Breast epithelium (tissue), 4 donors: ENCODE data around the gene CLCN1. TPM values are rescaled to one million over a fixed set of nuclear protein-coding genes. Genes with fewer than 3 reads are reported as not detected.

ENCODE experiments used
- DNase-seq, 2 donors: peaks; one replicate each; pipeline ENCODE4 v3.0.0-alpha.2; 2019; ENCODE audit warnings: low spot score in 2 of 2
- H3K27ac ChIP-seq, 2 donors: fragments of 200-600 bp; sonication (generic) in 1 of 2; one replicate each; pipeline ENCODE4 v1.5.1; 2016 to 2019; ENCODE audit warnings: mild to moderate bottlenecking in 1 of 2
- H3K27me3 ChIP-seq, 2 donors: fragments of 200-600 bp; sonication (generic) in 1 of 2; one replicate each; pipeline versions ENCODE4 v1.5.1 to v1.6.0; 2017 to 2019; ENCODE audit warnings: control low read depth in 1 of 2, mild to moderate bottlenecking in 1 of 2
- H3K36me3 ChIP-seq: fragments of 200-600 bp; one replicate; pipeline ENCODE4 v1.5.1; 2019
- H3K4me1 ChIP-seq, 2 donors: fragments of 200-600 bp; sonication (generic); one replicate each; pipeline ENCODE4 v1.5.1; 2016 to 2019; ENCODE audit warnings: control low read depth in 1 of 2
- H3K4me3 ChIP-seq, 3 donors: fragments of 200-600 bp; sonication (generic); 1 replicate in 2 of 3; 2 replicates in 1 of 3; pipeline ENCODE4 v1.5.1; 2016 to 2019; ENCODE audit warnings: mild to moderate bottlenecking in 3 of 3, moderate library complexity in 2 of 3
- H3K9me3 ChIP-seq, 2 donors: fragments of 200-600 bp; sonication (generic) in 1 of 2; one replicate each; pipeline ENCODE4 v1.5.1; 2016 to 2019; ENCODE audit warnings: control low read depth in 1 of 2
- CTCF ChIP-seq, 3 donors: fragments of 450-650 bp; IDR thresholded peaks; one replicate each; pipeline ENCODE4 v1.5.1; 2016 to 2017; ENCODE audit warnings: antibody characterized with exemption in 3 of 3, mild to moderate bottlenecking in 3 of 3, moderate library complexity in 3 of 3
- POLR2A ChIP-seq: fragments of 450-650 bp; IDR thresholded peaks from one replicate; pipeline ENCODE4 v1.6.1; 2016; ENCODE audit warnings: antibody characterized with exemption, mild to moderate bottlenecking, moderate library complexity
- POLR2AphosphoS5 ChIP-seq, 3 donors: sonication (generic); formaldehyde crosslinking; IDR thresholded peaks; one replicate each; pipeline ENCODE4 v1.6.1; 2017; ENCODE audit warnings: antibody characterized with exemption in 3 of 3
- intact Hi-C: fragments of 100-400 bp; cut with DNase I; formaldehyde crosslinking; loops from one replicate; pipeline ENCODE4 v1.15.1; 2023; ENCODE audit warnings: low total_unique reads
- total RNA-seq, 3 donors: library from RNA; depleted of rRNA; stranded (reverse); fragments of >200 nt; gene quantifications; one replicate each; pipeline ENCODE4 v1.1.0, GENCODE V29; 2016

CLCN1 gene
- total RNA-seq, 3 donors from 2014 or later, result 0.29 TPM; not detected in 2

GRCh38 chr7:143367972-143368371 lies 52.1 kb downstream of the CLCN1 start:
- peaks cover 0 to 8% of the 10 kb centered on the region in 2 donors for H3K27me3 ChIP-seq
- peak; percentile 66 to 79 for DNase-seq
- H3K4me1 ChIP-seq, result no peaks in the 10 kb centered on the region
- no peaks in the 10 kb centered on the region for H3K36me3 ChIP-seq
- H3K4me3 ChIP-seq, result no peak overlapping the region
- intact Hi-C loops, result no loop called here
- H3K9me3 ChIP-seq, result no peaks in the 10 kb centered on the region
- TF ChIP-seq CTCF (IDR thresholded peaks at IDR 0.05), result no peak
- TF ChIP-seq POLR2A, result no peak
- no peak for TF ChIP-seq POLR2AphosphoS5 (IDR thresholded peaks at IDR 0.05)
- H3K27ac ChIP-seq, result no peak overlapping the region

GRCh38 chr7:143368387-143368786 lies 52.5 kb downstream of the CLCN1 start:
- H3K27me3 ChIP-seq, result peaks cover 0 to 4% of the 10 kb centered on the region in 2 donors
- no peaks in the 10 kb centered on the region for H3K4me1 ChIP-seq
- H3K27ac ChIP-seq, result no peak overlapping the region
- H3K36me3 ChIP-seq, result no peaks in the 10 kb centered on the region
- intact Hi-C loops, result no loop called here
- TF ChIP-seq POLR2AphosphoS5 (IDR thresholded peaks at IDR 0.05) (no peak), CTCF (IDR thresholded peaks at IDR 0.05) (no peak), POLR2A (no peak)
- DNase-seq, result no peak
- no peaks in the 10 kb centered on the region for H3K9me3 ChIP-seq
- H3K4me3 ChIP-seq, result no peak overlapping the region

- intact Hi-C loops, result no loop called here
- no peaks in the 10 kb centered on the region for H3K9me3 ChIP-seq
- H3K36me3 ChIP-seq, result no peaks in the 10 kb centered on the region
- H3K27ac ChIP-seq, result no peak overlapping the region
- DNase-seq, result no peak
- H3K27me3 ChIP-seq, result no peaks in the 10 kb centered on the region
- no peak overlapping the region for H3K4me3 ChIP-seq
- TF ChIP-seq CTCF (IDR thresholded peaks at IDR 0.05), result no peak
- no peak for TF ChIP-seq POLR2A
- TF ChIP-seq POLR2AphosphoS5 (IDR thresholded peaks at IDR 0.05), result no peak
- no peaks in the 10 kb centered on the region for H3K4me1 ChIP-seq
Measured at GRCh38 chr7:143369678-143370651, 54.1 kb downstream of the CLCN1 start.

GRCh38 chr7:143372070-143372469 lies 56.2 kb downstream of the CLCN1 start:
- Histone ChIP-seq H3K27me3 (no peaks in the 10 kb centered on the region), H3K9me3 (no peaks in the 10 kb centered on the region), H3K4me1 (no peaks in the 10 kb centered on the region), H3K4me3 (no peak overlapping the region), H3K27ac (no peak overlapping the region), H3K36me3 (no peaks in the 10 kb centered on the region)
- intact Hi-C loops, result no loop called here
- TF ChIP-seq POLR2A (no peak), CTCF (IDR thresholded peaks at IDR 0.05) (no peak), POLR2AphosphoS5 (IDR thresholded peaks at IDR 0.05) (no peak)
- DNase-seq, result no peak

- Histone ChIP-seq H3K27me3 (no peaks in the 10 kb centered on the region), H3K4me1 (no peaks in the 10 kb centered on the region), H3K27ac (no peak overlapping the region), H3K9me3 (no peaks in the 10 kb centered on the region), H3K4me3 (no peak overlapping the region), H3K36me3 (no peaks in the 10 kb centered on the region)
- intact Hi-C loops, result no loop called here
- no peak for DNase-seq
- no peak for TF ChIP-seq POLR2AphosphoS5 (IDR thresholded peaks at IDR 0.05)
- TF ChIP-seq POLR2A, result no peak
- TF ChIP-seq CTCF (IDR thresholded peaks at IDR 0.05), result no peak
Measured at GRCh38 chr7:143373255-143373794, 57.4 kb downstream of the CLCN1 start.
